Measurements from ENCODE around the gene EIF2AK3. TPM values are rescaled to one million over a fixed set of nuclear protein-coding genes. Genes with fewer than 3 reads are reported as not detected.

Gene EIF2AK3
- polyA plus RNA-seq, 1 of the 3 experiments (the other 2 are of a cell fraction) = 2.2 TPM

GRCh38 chr2:88596141-88596830, 31.0 kb downstream of the EIF2AK3 start (continued):
- no peak for TF ChIP-seq IRF3 (IDR thresholded peaks at IDR 0.05; ENCODE audit: low read depth, low read length)
- no peak for TF ChIP-seq TCF12 (IDR thresholded peaks at IDR 0.05)
- no peak for TF ChIP-seq POLR2AphosphoS5 (IDR thresholded peaks at IDR 0.05; ENCODE audit: low read depth, low read length)
- no peak for TF ChIP-seq NRF1 (IDR thresholded peaks at IDR 0.05; ENCODE audit: low read depth, low read length)
- no peak for TF ChIP-seq TEAD4 (IDR thresholded peaks at IDR 0.05; ENCODE audit: borderline replicate concordance, insufficient read depth)
- TF ChIP-seq GATA2 (CRISPR knock-in tag; IDR thresholded peaks at IDR 0.05) = no peak
- TF ChIP-seq GABPA (IDR thresholded peaks at IDR 0.05; ENCODE audit: low read depth) = no peak
- TF ChIP-seq ELF1 (IDR thresholded peaks at IDR 0.05) = no peak
- TF ChIP-seq RCOR1 (IDR thresholded peaks at IDR 0.05; ENCODE audit: low read length) = no peak

GRCh38 chr2:88591698-88592097, 35.6 kb downstream of the EIF2AK3 start:
- no peak overlapping the region for H3K4me2 ChIP-seq
- no peak overlapping the region for H2AFZ ChIP-seq (ENCODE audit: low read depth)
- WGBS (ENCODE audit: low lambda C conversion rate) = 88% methylated on average over 2 of the region's 2 CpGs
- TF ChIP-seq MEF2A (IDR thresholded peaks at IDR 0.05; ENCODE audit: borderline replicate concordance, low read depth) = no peak
- TF ChIP-seq YY1 (IDR thresholded peaks at IDR 0.05; ENCODE audit: low read depth) = no peak
- no peak for TF ChIP-seq USF2 (IDR thresholded peaks at IDR 0.05; ENCODE audit: borderline replicate concordance, low read depth, low read length)
- no peak for TF ChIP-seq FOXJ3 (CRISPR knock-in tag; IDR thresholded peaks at IDR 0.05)
- no peak for TF ChIP-seq TCF12 (IDR thresholded peaks at IDR 0.05)
- no peak for TF ChIP-seq IRF3 (IDR thresholded peaks at IDR 0.05; ENCODE audit: low read depth, low read length)
- no peak for TF ChIP-seq GABPA (IDR thresholded peaks at IDR 0.05; ENCODE audit: low read depth)
- TF ChIP-seq GATA2 (CRISPR knock-in tag; IDR thresholded peaks at IDR 0.05) = no peak
- no peak for TF ChIP-seq USF1 (IDR thresholded peaks at IDR 0.05; ENCODE audit: borderline replicate concordance, low read depth)
- no peak for TF ChIP-seq JUND (IDR thresholded peaks at IDR 0.05)
- no peak for TF ChIP-seq EZH2phosphoT487 (IDR thresholded peaks at IDR 0.05; ENCODE audit: borderline replicate concordance, low read depth)
- no peak for TF ChIP-seq RCOR1 (IDR thresholded peaks at IDR 0.05; ENCODE audit: low read length)
- TF ChIP-seq SIN3A (IDR thresholded peaks at IDR 0.05; ENCODE audit: borderline replicate concordance, low read depth, low read length) = no peak
- TF ChIP-seq PBX3 (IDR thresholded peaks at IDR 0.05) = no peak
- no peak for TF ChIP-seq NFIC (IDR thresholded peaks at IDR 0.05; ENCODE audit: borderline replicate concordance)
- no peak for TF ChIP-seq NRF1 (IDR thresholded peaks at IDR 0.05; ENCODE audit: low read depth, low read length)
- TF ChIP-seq TEAD4 (IDR thresholded peaks at IDR 0.05; ENCODE audit: borderline replicate concordance, insufficient read depth) = no peak
- TF ChIP-seq RFX5 (IDR thresholded peaks at IDR 0.05; ENCODE audit: low read length) = no peak
- no peak for TF ChIP-seq RXRA (IDR thresholded peaks at IDR 0.05; ENCODE audit: borderline replicate concordance, low read depth)
- peaks cover 30 to 34% of the 10 kb centered on the region in 2 experiments for H3K36me3 ChIP-seq (replicated peaks in 1 of 2; ENCODE audit: control insufficient read depth in 1 of 2, insufficient read depth in 2 of 2, low read length in 1 of 2)
- H3K4me3 ChIP-seq (ENCODE audit: low read depth in 2 of 2, low read length in 1 of 2) = no peak overlapping the region
- peaks cover 5% of the 10 kb centered on the region for H3F3A ChIP-seq (replicated peaks; ENCODE audit: insufficient read depth)
- H3K9me2 ChIP-seq = no peaks in the 10 kb centered on the region
- H3K27me3 ChIP-seq (ENCODE audit: insufficient read depth) = no peaks in the 10 kb centered on the region
- CTCF ChIA-PET = interaction anchor here (0.5 to 15.5 kb wide), 19 partner anchors 8 to 119 kb away, joined by 3 to 308 read pairs (median 5); no protein-coding TSS in a partner anchor
- H4K20me1 ChIP-seq (ENCODE audit: insufficient read depth) = no peaks in the 10 kb centered on the region
- no peaks in the 10 kb centered on the region for H3K9me3 ChIP-seq
- POLR2A ChIA-PET = no interaction called here
- DNase-seq = no peak
- H3K79me2 ChIP-seq (ENCODE audit: insufficient read depth) = 0 out of 2 replicates have a peak, but pooled peaks cover 3% of the 10 kb centered on the region
- peak overlapping the region; percentile 12 to 67; a peak in 3 of 4 replicates for H3K27ac ChIP-seq (ENCODE audit: low read depth in 2 of 2, low read length in 1 of 2)
- no peak overlapping the region for H3K9ac ChIP-seq
- H3K4me1 ChIP-seq (ENCODE audit: control insufficient read depth in 1 of 2, insufficient read depth in 2 of 2, low read depth in 1 of 2, low read length in 1 of 2) = no peaks in the 10 kb centered on the region; a peak in 1 of 4 replicates
